GM21367 (cell line): ENCODE data around the gene RNF212.
"Not testable (repeated sequence)": the region's sequence is repeated elsewhere in the genome, so short reads cannot be mapped to it uniquely, and the experiment has no call there.

Experiments used
- ATAC-seq: cut with Tn5 transposase; IDR thresholded peaks from one replicate; pipeline ENCODE4 v1.9.1; 2021; ENCODE audit not compliant: unreplicated experiment

RNF212 gene, protein sequence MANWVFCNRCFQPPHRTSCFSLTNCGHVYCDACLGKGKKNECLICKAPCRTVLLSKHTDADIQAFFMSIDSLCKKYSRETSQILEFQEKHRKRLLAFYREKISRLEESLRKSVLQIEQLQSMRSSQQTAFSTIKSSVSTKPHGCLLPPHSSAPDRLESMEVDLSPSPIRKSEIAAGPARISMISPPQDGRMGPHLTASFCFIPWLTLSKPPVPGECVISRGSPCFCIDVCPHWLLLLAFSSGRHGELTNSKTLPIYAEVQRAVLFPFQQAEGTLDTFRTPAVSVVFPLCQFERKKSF

DNA sequence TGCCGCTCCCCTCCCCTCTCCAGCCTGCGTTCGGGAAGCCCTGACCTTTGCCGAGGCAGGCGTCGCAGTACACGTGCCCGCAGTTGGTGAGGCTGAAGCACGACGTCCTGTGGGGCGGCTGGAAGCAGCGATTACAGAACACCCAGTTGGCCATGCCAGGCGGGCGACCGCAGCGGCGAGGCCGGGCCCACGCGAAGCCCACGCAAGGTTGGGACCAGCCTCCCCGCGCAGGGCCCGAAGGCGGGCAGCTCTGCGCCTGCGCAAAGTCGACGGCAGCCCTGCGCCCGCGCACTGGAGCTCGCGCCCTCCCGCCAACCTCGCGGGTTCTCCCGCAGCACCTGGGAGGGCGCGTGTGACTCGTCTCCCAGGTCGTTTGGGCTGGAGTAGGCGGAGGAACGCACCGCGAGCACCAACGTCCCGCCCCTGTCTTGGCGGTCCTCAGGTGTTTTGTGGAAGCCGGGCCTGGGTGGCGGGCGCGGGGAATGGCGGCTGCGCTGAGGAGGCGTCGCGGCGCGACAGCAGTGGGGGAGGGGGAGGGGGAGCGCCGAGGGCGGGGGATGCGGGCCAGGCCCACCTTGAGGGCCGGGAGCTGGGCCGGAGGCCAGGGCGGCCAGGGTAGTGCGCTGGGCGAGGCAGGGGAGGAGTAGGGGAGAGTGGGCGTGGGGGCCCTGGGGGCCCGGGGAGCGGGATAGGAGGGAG is at the start of gene RNF212:
RNF212 (minus strand) TSS at position 254 of the 699 bp plus-strand sequence; CDS start at position 154, 100 bp downstream.
- no peak for ATAC-seq

DNA sequence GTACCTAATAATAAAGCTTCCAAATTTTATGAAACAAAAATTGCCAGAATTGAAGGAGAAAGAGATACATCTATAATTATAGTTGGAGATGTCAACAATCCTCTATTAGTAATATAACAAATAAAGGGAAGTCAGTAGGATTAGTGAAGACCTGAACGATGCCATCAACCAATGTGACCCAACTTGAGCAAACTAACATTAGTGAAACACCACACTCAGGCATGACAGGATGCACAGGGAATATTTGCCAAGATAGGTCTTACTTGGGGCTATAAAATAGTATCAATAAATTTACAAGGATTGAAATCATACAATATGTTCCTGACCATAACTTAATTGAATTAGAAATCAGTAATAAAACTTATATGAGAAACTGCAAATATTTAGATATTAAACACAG is 47.0 kb upstream of the RNF212 start:
- no peak for ATAC-seq

DNA sequence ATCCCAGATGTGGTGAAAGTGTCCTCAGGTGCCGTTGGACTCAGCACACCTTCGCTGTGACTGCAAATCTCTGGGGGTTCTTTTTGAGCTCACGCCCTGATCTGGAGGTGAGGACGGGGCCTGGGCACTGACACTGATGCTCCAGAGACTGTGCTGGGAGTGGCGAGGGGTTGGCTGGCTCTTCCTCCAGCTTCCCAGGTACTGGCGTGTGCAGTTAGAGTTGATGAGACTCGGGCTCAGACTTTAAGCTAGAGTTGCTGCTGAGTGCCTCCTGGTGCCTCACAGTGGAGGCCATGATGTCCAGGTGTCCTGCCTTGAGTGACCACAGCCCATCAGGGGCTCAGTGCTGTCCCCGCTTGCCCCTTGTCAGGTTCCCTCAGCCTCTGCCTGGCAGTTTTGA is 42.7 kb upstream of the RNF212 start:
- no peak for ATAC-seq

DNA sequence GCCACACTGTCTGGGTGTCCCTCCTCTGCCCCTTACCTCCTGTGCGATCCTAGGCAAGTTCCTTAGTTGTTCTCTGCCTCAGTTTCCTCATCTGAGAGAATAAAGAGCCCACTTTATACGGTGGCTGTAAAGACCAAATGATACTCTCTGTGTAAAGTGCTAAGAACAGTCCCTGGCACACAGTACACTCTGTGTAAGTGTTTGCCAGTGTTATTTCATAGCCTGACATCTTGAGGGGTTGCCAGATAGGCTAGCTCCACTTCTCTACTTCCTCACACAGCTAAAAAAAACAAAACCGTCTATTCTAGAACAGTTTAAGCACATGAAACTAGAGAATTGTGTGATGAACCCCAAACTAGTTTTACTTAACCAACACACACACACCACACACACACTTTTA is 42.0 kb upstream of the RNF212 start:
- no peak for ATAC-seq

DNA sequence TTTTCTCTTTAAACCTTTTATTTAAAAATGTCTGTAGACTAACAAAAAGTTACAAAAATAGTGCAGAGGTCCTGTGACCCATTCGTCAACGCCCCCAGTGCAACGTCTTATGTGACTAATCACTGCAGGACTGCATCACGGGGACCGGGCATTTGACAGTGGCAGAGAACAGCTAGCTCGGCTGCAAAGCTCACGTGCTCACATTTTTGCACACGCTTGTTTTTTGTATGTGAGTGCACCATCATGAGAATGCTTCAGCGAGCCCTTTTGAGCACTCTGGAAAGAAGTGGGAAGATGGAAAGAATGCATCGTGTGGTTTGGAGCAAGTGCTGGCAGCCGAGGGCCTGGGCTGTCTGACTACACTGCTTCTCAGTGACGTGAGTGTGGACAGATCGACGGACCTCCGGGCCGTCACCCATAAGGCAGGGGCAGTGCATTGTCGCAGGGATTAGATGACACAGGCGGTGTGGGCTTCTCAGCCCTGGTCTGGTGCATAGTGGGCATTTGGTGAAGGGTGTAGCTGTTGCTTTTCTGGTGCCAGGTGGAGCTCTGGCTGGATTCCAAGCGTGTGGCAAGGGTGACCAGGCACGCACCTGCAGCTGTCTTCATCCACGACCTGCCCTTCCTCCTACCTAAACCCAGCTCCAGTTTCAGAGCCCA is 41.3 kb upstream of the RNF212 start:
- ATAC-seq: no peak

DNA sequence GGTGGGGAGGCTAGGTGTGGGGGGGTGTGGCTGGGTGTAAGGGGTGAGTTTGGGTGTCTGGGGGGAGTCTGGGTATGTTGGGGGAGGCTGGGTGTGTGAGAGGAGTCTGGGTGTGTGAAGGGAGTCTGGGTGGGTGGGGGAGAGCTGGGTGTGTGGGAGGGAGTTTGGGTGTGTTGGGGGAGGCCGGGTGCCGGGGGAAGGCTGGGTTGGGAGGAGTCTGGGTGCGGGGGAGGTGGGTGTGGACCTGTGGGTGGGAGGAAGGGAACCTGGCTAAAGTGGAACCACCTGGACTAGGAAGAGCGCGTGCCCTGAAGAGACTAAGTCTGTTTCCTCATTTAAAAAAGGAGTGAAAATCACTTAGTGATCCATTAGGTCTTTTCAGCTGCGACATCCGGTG is 40.8 kb upstream of the RNF212 start:
- no peak for ATAC-seq

DNA sequence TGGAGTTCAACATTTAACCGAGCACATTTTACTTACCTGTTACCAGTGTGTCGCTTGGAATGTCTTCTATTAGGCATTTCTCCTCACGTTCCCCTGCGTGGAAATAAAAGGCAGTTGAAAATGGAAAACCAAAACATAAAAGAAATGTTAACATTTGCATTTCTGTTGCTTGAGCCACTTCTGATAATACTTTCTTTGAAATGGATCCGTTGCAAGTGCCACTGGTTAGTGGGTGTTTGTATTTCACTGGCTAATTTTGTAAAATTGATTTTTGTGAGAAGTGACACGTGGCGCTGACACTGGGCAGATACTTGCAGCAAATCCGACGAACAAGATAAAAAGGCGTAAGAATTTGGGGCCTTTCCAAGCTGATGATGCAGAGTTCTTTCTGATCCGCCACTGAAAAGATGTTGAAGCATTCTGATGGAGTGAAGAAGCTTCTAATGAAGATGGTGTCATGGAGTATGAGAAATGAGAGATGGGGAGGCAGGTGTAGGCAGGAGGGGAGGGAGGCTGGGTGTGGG is 40.3 kb upstream of the RNF212 start:
- ATAC-seq: no peak

DNA sequence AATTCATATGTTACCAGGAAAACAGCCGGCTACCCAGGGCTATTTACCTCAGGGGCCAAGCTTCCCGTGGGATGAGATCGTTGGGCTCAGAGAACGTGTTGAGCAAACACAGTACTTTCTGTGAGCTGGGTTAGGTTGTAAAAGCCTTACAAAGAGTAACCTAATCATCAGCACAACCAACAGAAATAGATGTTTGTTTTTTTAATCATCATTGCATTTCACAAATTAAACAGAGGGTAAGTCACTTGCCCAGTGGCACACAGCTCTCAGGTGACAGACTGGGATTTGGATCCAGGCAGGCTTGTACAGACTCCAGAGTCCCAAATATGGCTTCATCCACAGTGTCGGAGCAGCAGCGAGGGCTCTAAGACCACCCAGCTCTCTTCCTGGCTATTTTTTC is 38.9 kb upstream of the RNF212 start:
- ATAC-seq: no peak

DNA sequence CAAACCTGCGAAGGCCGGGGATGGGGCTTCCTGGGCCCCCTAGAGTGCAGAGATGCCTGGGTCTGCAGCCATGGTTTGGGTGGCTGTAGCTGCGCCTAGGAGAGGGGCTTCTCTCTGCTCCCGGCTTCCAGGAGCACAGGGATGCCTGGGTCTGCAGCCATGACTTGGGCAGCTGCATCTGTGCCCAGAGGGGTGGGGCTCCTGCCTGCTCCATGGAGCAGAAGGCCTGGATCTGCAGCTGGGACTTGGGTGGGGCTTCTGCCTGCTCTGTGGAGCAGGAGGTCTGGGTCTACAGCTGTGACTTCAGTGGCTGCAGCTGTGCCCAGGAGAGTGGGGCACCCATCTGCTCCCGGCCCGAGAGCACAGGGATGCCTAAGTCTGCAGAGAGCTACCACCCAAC is 38.2 kb upstream of the RNF212 start:
- no peak for ATAC-seq

DNA sequence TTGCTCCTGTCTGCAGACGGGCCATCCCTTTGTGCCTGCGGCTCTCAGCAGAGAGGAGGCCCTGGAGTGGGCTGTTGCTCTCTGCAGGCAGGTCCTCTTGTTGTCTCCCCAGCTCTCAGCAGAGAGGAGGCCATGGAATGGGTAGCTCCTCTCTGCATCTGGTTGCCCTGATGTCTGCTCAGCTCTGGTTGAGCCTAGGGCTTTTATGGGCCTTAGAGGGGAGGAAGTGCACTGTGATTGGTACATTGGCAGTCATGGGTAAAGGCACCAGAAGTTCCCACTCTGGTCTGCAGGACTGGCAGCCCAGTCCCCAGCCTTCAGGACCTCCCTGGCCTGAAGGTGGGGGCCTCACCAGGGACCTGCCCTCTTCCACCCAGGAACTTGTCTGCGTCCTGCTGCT is 37.5 kb upstream of the RNF212 start:
- no peak for ATAC-seq

DNA sequence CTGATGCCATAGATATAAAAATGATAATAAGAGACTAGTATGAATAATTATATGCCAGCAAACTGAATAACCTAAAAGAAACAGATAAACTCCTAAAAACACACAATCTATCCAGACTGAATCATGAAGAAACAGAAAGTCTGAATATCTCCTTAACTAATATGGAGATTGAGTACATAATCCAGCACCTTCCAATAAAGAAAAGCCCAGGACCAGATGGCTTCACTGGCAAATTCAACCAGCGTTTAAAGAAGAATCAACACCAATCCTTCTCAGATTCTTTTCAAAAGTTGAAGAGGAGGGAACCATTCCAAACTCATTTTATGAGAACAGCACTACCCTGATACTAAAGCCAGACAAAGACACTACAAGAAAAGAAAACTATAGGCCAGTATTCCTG is 26.5 kb upstream of the RNF212 start:
- ATAC-seq: no peak

DNA sequence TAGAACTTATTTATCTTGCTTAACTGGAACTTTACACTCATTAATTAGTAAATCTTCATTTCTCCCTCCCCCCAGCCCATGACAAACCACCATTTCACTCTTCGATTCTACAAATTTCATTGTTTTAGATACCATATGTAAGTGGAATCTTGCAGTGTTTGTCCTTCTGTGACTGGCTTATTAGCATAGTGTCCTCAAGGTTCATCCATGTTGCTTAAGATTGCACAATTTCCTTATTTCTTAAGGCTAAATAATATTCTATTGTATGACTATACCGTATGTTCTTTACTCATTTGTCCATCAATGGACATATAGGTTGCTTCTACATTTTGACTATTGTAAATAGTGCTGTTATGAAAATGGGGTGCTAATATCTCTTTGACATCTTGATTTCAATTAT is 24.5 kb upstream of the RNF212 start:
- no peak for ATAC-seq

DNA sequence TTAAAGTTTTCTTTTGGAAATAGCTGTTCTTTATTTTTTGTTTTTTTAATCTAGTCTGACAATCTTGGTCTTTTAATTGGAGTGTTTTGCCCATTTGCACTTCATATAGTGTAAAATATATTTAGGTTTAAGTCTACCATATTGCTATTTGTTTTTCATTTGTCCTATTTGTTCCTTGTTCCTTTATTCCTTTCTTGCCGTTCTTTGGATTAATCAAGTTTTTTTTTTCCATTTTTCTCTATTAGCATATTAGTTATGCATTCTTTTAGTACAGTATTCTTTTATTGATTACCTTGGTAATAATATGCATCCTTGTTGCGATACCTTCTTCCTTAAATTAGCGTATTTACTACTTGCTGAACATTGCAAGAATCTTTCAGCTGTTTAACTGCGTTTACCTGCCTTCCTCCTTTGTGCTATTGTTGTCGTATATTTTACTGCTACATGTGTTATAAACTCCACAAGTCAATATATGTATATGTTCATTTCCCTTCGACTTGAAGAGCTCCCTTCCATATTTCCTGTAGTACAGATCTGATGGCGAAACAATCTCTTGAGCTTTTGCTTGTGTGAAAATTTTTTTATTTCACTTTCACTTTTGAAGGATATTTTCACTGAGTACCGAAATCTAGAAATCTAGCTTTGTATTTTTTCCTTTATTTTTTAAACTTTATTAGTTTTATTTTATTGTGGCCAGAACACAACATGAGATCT is 23.9 kb upstream of the RNF212 start:
- ATAC-seq: no peak

DNA sequence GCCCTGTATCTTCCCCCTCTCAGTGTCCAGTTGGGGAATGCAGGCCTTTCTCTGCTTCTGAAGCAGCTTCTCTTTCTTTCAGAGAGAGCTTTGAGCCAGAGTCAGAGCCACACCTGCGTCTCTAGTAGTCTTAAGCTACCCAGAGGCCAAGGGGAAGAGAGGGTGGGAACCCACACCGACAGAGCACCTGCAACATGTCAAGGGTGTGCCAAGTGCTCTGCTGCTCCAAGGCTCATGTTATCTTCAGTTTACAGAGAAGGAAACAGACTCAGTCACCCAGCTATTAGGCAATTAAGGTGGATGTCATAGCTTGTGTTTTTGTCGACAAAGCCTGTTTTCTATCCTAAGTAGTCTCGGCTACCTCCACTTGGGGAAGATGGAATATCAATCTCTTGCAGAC is 22.7 kb upstream of the RNF212 start:
- ATAC-seq: no peak

DNA sequence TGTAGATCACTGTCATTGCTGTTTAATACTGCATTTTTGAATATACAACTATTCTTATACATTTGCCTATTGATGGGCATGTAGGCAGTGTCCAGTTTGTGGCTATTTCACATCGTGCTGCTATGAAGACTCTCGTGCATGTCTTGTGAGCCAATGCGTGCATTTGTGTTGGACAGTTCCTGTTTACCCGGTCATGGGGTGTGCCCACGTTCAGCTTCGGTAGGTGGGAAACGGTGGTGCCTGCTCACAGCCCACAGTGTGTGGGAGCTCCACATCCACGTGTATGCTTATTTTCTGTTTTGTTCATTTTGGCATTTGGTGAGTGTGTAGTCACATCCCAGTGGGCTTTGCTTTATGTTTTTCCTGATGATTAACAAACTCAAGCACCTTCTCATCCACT is 19.7 kb upstream of the RNF212 start:
- ATAC-seq: no peak

DNA sequence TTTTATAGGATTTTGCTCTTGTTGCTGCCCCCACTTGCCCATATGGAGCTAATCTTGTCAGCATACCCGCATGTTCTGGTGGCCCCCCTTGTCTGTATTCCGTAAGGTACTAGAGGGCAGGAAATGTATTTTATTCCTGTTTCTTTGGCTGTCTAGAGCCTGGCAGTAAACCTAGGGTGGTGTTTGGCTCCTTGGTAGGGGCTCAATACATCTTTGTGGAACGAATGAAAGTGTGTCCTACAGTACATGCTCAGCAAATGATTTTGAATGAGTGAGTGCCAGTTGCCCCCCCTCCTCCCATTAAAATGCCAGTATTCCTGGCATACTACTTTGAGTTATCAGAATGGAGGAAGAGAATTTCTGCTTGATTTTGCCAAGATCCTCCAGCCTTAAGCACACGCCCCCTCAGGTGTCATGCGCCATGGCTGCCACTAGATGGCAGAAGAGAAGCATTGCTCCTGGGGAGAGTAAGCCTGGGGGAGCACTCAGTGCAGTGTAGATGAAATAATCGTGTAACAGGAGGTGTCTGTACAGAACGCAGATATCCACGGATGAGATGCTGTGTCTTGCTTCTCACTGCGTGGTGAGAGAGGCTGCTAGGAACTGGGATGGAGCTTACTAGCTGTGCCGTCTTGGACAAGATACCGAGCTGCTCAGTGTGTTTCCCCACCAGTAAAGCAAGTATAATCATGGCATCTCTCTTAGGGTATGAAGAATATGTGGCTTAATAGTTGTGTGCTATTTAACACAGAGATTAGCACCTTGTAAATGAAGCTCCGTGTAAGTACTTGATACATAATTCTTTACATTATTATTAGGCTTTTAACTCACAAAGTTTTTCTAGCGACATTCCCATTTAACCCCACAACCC is 17.2 kb upstream of the RNF212 start:
- ATAC-seq: peak; percentile 74

DNA sequence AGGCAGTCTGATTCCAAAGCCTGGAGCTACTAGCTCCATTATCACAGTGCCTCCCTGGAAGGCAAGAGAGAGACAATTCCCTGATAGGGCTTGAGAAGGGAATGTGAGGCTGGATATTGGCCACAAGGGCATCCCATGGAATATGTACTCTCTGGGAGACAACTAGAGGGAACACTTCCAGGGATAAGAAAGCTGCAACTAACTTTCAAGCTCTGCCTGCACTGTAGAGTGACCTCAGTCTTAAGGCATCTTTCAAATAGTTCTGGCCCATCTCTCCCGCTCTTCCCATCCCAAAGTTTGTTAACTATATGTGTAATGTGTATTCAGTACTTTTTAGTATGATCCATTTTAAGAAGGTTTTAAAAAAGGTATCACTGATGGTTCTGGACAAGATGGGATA is 13.1 kb upstream of the RNF212 start:
- ATAC-seq: no peak

DNA sequence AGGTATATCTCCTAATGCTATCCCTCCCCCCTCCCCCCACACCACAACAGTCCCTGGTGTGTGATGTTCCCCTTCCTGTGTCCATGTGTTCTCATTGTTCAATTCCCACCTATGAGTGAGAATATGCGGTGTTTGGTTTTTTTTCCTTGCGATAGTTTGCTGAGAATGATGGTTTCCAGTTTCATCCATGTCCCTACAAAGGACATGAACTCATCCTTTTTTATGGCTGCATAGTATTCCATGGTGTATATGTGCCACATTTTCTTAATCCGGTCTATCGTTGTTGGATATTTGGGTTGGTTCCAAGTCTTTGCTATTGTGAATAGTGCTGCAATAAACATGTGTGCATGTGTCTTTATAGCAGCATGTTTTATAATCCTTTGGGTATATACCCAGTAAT is 12.1 kb upstream of the RNF212 start:
- not testable (repeated sequence) for ATAC-seq

DNA sequence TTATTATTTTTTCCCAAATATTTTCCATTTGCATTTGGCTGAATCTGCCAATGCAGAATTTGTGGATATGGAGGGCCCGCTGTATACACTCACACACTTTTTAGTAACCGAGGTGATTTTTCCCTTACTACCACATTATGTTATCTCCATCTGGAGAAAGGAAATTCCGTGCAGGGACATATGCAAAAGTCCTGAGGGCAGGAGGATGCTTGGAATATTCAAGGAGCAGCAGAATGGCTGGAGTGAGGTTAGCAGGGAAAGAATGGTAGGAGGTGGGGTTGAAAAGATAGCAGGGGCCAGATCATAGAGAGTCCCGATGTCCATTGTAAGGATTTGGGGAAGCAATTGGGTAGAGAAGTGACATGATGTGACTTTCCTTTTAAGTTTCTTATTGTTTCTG is 11.5 kb upstream of the RNF212 start:
- no peak for ATAC-seq

DNA sequence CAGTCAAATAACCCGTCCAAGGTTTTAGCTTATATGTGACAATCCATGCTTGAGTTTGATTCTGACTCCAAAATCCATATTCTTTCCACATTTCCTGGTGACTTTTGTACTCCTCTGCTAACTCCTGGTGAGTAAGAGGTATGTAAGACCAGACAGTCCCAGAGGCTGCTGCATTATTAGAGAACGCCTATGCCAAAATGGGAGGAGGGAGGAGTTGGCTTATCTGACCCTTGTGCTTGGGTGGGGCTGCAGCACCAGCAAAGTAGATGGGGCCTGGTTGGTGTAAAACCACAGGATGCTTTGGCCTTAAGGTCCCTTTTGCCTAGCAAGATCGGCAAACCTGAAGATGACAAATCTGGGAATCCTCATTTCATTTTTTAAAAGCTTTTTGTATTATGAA is 9.1 kb upstream of the RNF212 start:
- ATAC-seq: no peak
